ENCODE measurements around the gene SYNE2. TPM values are rescaled to one million over a fixed set of nuclear protein-coding genes. Genes with fewer than 3 reads are reported as not detected.

The SYNE2 gene
- total and polyA plus RNA-seq, 2 of the 8 experiments (the other 6 are each of a cell fraction or from before 2014, with no cell fraction given) = 32.6 to 46.1 TPM

DNA sequence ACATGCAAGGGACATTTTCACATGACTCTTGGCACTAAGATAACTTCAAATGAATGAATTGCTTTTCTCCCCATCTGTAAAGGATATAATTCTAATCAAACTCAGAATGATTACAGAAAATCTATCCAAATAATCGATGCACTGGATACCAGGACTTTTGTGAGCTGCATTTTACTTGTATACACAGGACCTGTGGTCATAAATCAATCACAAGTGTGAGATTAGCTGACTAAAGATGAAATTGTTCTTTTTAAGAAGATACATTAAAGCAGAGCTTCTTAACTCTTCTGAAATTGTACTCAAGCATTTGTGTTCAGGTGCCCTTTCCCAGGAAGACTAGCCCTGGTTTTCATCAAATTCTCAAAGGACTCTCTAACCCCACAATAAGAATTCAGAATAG is 375.1 kb downstream of the SYNE2 start (continued):
- TF ChIP-seq RNF2 (IDR thresholded peaks at IDR 0.05; ENCODE audit: borderline replicate concordance, low read depth, low read length, missing control alignments, poor library complexity, severe bottlenecking) = no peak
- TF ChIP-seq RBBP5 (IDR thresholded peaks at IDR 0.05; ENCODE audit: borderline replicate concordance, low read depth, low read length) = no peak
- no peak for TF ChIP-seq SIN3A (conservative IDR thresholded peaks at IDR 0.05 in 1 of 2, IDR thresholded peaks at IDR 0.05 in 1 of 2; ENCODE audit: low read depth in 1 of 2, low read length in 2 of 2)
- TF ChIP-seq, protein P1, sequence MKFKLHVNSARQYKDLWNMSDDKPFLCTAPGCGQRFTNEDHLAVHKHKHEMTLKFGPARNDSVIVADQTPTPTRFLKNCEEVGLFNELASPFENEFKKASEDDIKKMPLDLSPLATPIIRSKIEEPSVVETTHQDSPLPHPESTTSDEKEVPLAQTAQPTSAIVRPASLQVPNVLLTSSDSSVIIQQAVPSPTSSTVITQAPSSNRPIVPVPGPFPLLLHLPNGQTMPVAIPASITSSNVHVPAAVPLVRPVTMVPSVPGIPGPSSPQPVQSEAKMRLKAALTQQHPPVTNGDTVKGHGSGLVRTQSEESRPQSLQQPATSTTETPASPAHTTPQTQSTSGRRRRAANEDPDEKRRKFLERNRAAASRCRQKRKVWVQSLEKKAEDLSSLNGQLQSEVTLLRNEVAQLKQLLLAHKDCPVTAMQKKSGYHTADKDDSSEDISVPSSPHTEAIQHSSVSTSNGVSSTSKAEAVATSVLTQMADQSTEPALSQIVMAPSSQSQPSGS (IDR thresholded peaks at IDR 0.05; ENCODE audit: low read length) = no peak

Measured in H1 (cell line).